GM06990 (cell line): ENCODE measurements around the gene GREB1L.
"Not testable (repeated sequence)": the region's sequence is repeated elsewhere in the genome, so short reads cannot be mapped to it uniquely, and the experiment has no call there.

ENCODE experiments used
- DNase-seq: peaks from one replicate; pipeline ENCODE4 v3.0.0-alpha.2; 2011; ENCODE audit not compliant: insufficient read length; ENCODE audit errors: extremely low read depth
- H3K27me3 ChIP-seq: replicated peaks from 2 replicates; pipeline ENCODE4 v1.6.0; 2011; ENCODE audit warnings: low read length; ENCODE audit not compliant: control insufficient read depth, insufficient read depth
- H3K36me3 ChIP-seq: 2 replicates; pipeline ENCODE4 v1.5.1; 2011; ENCODE audit warnings: low read length; ENCODE audit not compliant: control insufficient read depth, insufficient read depth
- H3K4me3 ChIP-seq: replicated peaks from 2 replicates; pipeline ENCODE4 v1.5.1; 2011; ENCODE audit warnings: low read depth, mild to moderate bottlenecking, control low read depth, low read length
- TF ChIP-seq, protein P1 (sequence below): IDR thresholded peaks from 2 replicates; pipeline ENCODE4 v1.5.1; 2011; ENCODE audit warnings: low read length, control low read depth, mild to moderate bottlenecking, inconsistent platforms; ENCODE audit not compliant: insufficient read depth, poor library complexity, severe bottlenecking

Gene GREB1L

GRCh38 chr18:21272016-21272579 is 30.1 kb downstream of the GREB1L start:
- no peaks in the 10 kb centered on the region for H3K27me3 ChIP-seq
- no peaks in the 10 kb centered on the region for H3K36me3 ChIP-seq
- TF ChIP-seq, protein P1, sequence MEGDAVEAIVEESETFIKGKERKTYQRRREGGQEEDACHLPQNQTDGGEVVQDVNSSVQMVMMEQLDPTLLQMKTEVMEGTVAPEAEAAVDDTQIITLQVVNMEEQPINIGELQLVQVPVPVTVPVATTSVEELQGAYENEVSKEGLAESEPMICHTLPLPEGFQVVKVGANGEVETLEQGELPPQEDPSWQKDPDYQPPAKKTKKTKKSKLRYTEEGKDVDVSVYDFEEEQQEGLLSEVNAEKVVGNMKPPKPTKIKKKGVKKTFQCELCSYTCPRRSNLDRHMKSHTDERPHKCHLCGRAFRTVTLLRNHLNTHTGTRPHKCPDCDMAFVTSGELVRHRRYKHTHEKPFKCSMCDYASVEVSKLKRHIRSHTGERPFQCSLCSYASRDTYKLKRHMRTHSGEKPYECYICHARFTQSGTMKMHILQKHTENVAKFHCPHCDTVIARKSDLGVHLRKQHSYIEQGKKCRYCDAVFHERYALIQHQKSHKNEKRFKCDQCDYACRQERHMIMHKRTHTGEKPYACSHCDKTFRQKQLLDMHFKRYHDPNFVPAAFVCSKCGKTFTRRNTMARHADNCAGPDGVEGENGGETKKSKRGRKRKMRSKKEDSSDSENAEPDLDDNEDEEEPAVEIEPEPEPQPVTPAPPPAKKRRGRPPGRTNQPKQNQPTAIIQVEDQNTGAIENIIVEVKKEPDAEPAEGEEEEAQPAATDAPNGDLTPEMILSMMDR = no peak
- no peak overlapping the region for H3K4me3 ChIP-seq
- DNase-seq = no peak

DNA sequence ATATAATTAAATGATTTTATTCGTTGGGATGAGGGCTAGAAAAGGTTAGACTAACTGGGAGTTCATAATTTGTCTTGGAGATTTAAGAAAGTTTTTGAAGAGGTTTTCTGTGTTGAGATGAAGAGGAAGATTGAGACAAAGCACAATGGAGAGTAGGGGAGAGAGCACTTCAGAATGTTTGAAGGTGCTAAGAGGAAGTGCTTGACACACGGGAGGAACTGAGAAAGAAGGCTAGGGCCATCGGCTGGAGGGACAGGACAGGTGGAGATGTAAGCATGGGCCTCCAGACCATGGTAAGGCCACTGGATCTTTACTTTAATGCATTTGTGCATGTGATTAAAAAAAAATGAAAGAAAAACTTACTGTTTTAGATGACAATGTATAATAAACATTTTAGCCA is 31.5 kb downstream of the GREB1L start:
- H3K4me3 ChIP-seq = no peak overlapping the region
- H3K27me3 ChIP-seq = no peaks in the 10 kb centered on the region
- DNase-seq = no peak
- H3K36me3 ChIP-seq = no peaks in the 10 kb centered on the region
- TF ChIP-seq, protein P1 = no peak

GRCh38 chr18:21275645-21276044 is 33.6 kb downstream of the GREB1L start:
- Histone ChIP-seq H3K27me3 (no peaks in the 10 kb centered on the region), H3K4me3 (no peak overlapping the region), H3K36me3 (no peaks in the 10 kb centered on the region)
- TF ChIP-seq, protein P1 = no peak
- DNase-seq = no peak

DNA sequence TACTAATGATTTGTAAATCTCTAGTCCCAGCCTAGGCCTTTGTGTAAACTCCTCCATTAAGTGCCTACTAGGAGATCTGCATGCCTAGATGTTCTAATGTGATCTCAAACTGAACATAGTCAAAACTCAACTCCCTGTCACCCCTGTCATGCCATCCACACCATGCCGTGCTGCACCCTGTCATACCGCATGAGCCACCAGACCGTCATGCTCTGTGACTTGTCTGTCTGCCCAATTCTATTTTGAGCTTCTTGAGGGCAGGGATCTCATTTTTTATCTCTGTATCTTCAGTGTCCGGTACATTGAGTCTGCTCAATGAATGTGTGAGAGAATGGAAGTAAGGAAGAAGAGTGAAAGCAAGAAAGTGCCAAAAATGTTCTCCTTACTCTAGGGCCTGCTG is 35.5 kb downstream of the GREB1L start:
- TF ChIP-seq, protein P1 = no peak
- Histone ChIP-seq H3K4me3 (no peak overlapping the region), H3K36me3 (no peaks in the 10 kb centered on the region), H3K27me3 (no peaks in the 10 kb centered on the region)
- DNase-seq = no peak

DNA sequence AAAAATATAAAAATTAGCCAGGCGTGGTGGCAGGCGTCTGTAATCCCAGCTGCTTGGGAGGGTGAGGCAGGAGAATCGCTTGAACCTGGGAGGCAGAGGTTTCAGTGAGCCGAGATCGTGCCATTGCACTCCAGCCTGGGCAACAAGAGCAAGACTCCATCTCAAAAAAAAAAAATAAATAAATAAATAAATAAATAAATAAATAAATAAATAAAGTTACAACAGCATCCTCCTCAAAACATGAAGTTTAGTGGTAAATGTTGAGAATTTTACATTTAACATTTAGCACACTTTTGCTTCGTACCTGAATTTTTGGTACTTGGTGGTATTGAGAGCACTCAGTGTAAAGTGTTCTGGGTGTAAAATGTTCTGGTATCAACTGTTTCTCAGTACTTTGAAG is 36.2 kb downstream of the GREB1L start:
- H3K4me3 ChIP-seq, DNase-seq, H3K27me3 ChIP-seq, H3K36me3 ChIP-seq: not testable (repeated sequence)

DNA sequence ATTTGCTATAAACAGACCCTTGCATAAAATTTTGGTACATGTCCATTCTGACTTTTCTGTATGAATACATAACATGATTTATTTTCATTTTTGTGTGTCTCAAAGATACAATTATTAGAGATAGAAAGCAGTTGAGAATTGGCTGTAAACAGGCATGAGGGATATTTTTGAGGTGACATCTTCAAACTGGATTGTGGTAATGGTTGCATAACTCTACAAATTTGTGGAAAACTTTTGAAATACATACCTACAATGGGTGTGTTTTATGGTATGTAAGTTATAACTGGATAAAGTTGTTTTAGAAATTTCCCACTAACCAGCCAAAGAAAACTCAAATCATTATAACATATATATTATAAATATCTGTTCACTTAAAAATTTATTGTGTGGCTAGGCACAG is 39.6 kb downstream of the GREB1L start:
- Histone ChIP-seq H3K4me3 (no peak overlapping the region), H3K36me3 (no peaks in the 10 kb centered on the region), H3K27me3 (no peaks in the 10 kb centered on the region)
- DNase-seq = no peak
- TF ChIP-seq, protein P1 = no peak
